Epithelial cell of esophagus (primary cell): ENCODE measurements around the gene BBC3.

Source experiments
- DNase-seq: peaks from one replicate; pipeline ENCODE4 v3.0.0; 2010; ENCODE audit warnings: low read depth
- H3K4me3 ChIP-seq: 2 replicates; pipeline ENCODE4 v1.5.1; 2011; ENCODE audit warnings: mild to moderate bottlenecking, low read length, control low read depth
- TF ChIP-seq, protein P1 (sequence below): IDR thresholded peaks from 2 replicates; pipeline ENCODE4 v1.5.1; 2011; ENCODE audit warnings: low read depth, mild to moderate bottlenecking, low read length, control low read depth, inconsistent platforms; ENCODE audit not compliant: insufficient read depth; ENCODE audit errors: missing control alignments

Gene BBC3

GRCh38 chr19:47247308-47247990 lies 16.4 kb upstream of the BBC3 start:
- DNase-seq, result peak; percentile 80
- no peak overlapping the region for H3K4me3 ChIP-seq
- TF ChIP-seq, protein P1, sequence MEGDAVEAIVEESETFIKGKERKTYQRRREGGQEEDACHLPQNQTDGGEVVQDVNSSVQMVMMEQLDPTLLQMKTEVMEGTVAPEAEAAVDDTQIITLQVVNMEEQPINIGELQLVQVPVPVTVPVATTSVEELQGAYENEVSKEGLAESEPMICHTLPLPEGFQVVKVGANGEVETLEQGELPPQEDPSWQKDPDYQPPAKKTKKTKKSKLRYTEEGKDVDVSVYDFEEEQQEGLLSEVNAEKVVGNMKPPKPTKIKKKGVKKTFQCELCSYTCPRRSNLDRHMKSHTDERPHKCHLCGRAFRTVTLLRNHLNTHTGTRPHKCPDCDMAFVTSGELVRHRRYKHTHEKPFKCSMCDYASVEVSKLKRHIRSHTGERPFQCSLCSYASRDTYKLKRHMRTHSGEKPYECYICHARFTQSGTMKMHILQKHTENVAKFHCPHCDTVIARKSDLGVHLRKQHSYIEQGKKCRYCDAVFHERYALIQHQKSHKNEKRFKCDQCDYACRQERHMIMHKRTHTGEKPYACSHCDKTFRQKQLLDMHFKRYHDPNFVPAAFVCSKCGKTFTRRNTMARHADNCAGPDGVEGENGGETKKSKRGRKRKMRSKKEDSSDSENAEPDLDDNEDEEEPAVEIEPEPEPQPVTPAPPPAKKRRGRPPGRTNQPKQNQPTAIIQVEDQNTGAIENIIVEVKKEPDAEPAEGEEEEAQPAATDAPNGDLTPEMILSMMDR, result peak; percentile 93

DNA sequence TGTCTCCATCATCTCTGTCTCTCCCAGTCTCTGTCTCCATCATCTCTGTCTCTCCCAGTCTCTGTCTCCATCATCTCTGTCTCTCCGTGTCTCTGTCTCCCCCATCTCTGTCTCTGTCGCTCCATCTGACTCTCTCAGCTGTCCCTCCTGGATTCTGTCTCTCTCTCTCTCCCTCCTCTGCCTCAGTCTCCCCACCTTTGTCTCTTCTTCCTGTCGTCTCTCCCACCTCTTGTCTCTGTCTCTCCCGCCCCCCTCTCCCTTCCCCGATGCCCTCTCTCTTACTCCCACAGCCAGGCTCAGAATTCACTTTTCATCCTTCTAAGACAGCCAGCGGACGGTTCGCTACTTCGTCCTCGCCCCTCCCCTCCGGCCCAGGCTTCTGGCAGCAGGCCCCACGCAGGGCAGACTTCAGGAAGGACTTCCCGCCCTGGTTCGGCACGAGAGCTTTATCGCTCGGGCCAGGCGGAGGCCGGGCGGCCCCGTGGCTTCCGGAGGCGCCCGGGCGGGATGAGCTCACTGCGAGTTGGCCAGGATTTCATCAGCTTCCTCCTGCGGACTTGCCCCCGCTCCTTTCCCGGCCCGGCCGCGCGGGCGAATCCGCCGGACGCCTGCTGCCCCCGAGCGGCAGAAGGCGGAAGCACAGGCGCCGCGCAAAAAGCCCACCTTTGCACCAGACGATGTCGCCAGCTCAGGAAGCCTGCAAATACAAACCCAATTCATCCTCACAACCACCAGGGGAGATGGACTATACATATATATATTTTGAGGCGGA lies 13.0 kb upstream of the BBC3 start:
- peak; percentile 95 for DNase-seq
- TF ChIP-seq, protein P1, result peak; percentile 70
- H3K4me3 ChIP-seq, result peak overlapping the region; percentile 45

DNA sequence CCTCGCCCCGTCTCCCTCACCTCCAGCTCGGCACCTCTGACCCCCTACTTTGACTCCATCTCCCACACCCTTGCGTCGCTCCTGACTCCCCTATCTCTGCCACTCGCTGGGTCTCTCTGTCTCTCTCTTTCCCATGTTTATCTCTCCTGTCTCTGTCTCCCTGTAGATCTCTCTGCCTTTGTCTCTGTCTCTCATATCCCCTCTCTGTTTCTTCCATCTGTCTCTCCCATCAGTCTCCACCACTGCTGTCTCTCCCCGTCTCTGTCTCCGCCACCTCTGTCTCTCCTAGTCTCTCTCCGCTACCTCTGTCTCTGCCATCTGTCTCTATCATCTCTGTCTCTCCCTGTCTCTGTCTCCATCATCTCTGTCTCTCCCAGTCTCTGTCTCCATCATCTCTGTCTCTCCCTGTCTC lies 12.4 kb upstream of the BBC3 start:
- TF ChIP-seq, protein P1, result no peak
- H3K4me3 ChIP-seq, result peak overlapping the region; percentile 45
- DNase-seq, result no peak

DNA sequence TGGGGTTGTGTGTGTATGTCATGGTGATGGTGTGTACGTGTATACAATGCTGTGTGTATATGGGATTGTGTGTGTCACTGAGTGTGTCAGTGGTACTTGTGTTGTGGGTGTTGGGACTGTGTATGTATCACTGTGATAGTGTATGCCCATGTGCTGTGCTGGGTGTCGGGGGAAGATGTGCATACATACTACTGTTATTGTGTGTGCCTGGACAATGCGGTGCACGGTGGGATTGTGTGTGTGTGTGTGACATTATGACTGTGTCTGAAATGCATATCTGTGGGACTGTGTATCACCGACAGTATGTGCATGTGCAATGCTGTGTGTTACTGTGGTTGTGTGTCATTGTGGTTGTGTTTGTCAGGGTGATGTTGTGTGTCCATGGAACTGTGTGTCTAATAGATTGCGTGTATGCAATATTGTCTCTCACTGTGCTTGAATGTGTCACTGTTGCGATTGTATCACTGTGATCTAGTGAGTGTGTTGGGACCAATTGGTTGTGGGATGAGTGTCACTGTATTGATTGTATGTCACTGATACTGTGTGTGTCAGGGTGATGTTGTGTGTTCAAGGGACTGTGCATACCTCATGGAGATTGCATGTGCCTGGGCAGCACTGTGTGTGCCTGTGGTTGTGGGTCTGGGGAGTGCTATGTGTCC lies 11.0 kb upstream of the BBC3 start:
- DNase-seq, result no peak
- TF ChIP-seq, protein P1, result no peak
- no peak overlapping the region for H3K4me3 ChIP-seq

DNA sequence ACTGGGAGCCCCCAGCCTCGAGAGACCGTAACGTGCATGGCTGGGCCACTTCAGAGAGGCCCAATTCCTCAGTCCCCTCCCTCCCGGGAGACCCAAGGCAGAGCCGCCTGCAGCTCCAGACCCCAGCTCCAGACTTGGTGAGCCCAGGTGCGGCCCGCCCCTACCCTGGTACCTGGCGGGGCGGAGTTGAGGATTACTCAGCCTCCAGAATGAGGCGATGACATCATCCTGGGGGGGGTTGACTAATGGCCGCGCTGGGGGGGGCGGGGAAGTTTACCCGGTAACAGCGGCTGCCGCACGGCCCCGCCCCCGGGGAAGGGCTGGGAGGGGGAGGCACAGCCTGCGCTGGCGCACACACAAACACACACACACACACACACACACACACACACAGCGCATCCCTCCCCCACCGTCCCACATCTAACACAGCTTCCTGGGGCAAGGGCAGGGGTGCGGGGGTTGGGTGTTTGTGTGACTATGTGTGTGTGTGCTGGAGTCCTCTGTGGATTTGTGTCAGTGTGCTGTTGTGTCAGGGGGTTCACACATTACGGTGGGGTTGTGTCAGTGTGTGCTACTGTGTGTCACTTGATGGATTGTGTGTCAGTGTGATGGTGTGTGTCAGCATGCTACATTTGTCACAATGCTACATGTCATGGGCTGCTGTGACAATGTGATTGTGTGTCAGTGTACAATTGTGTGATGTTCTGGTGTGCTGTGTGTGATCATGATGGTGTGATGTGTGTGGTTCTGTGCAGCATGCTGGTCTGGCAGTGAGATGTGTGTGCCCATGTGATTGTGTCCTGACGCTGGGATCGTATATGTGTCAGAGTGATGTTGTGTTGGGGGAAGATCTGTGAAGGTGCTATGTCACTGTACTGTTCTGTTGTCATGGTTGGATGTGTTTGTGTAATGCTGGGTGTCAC lies 10.3 kb upstream of the BBC3 start:
- no peak overlapping the region for H3K4me3 ChIP-seq
- DNase-seq, result peak; percentile 95
- TF ChIP-seq, protein P1, result no peak

DNA sequence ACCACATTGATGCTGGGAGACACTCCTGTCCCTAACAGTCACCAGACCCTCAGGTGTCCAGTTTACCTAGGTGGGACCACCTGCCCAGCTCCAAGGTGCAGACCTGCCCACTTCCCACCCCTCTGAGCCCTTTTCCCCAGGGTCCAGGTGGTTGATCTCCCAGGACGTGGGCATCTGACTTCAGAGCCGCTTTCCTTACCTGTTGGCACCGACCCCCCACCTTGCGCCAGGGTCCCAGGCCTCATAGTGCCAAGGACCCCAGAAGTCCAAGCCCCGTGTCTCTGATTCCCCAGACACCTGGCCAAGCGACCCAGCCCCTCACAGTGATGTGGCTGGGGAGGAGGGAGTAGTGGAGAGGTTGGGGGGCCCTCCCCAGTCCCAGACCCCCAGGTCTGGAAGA lies 9.6 kb upstream of the BBC3 start:
- no peak overlapping the region for H3K4me3 ChIP-seq
- DNase-seq, result no peak
- TF ChIP-seq, protein P1, result no peak
